Panc1 (cell line): ENCODE data around the gene BNIP3. TPM values are rescaled to one million over a fixed set of nuclear protein-coding genes. Genes with fewer than 3 reads are reported as not detected.

Experiments
- ATAC-seq: fragments of 200-7000 bp; cut with Tn5 transposase; 2 replicates; pipeline ENCODE4 v1.9.1; 2020; ENCODE audit warnings: mild to moderate bottlenecking, moderate library complexity
- BruUV-seq: library from RNA; stranded (reverse); fragments of 400-500 nt; replicated peaks from 2 replicates; lab custom pipeline; 2021; lab: Mats Ljungman, UMichigan
- CTCF ChIA-PET: fragments of 300-600 bp; sonication (Branson Sonifier 250); formaldehyde crosslinking; loops from one replicate; lab custom pipeline; 2022; ENCODE audit warnings: antibody characterized with exemption; lab: Charles Lee
- POLR2A ChIA-PET: fragments of 300-600 bp; sonication (Branson Sonifier 250); formaldehyde crosslinking; loops from one replicate; lab custom pipeline; 2022; ENCODE audit warnings: antibody characterized with exemption; lab: Charles Lee
- DNase-seq: peaks from one replicate; pipeline ENCODE4 v3.0.0-alpha.2; 2010; ENCODE audit warnings: low read depth, low spot score
- H3K27ac ChIP-seq: 2 replicates; pipeline ENCODE4 v1.5.1; 2011; ENCODE audit warnings: mild to moderate bottlenecking, low read length, inconsistent platforms
- H3K27me3 ChIP-seq: fragments of 200-500 bp; sonication (Bioruptor generic); 2 replicates; pipeline ENCODE4 v1.6.0; 2014; ENCODE audit warnings: low read length, inconsistent platforms; ENCODE audit not compliant: control insufficient read depth, insufficient read depth
- H3K36me3 ChIP-seq: fragments of 200-500 bp; sonication (Bioruptor generic); 2 replicates; pipeline ENCODE4 v1.5.1; 2014; ENCODE audit warnings: inconsistent platforms, mild to moderate bottlenecking, low read length, moderate library complexity; ENCODE audit not compliant: control insufficient read depth, insufficient read depth
- H3K4me1 ChIP-seq: 2 replicates; pipeline ENCODE4 v1.5.1; 2011; ENCODE audit warnings: inconsistent platforms, mild to moderate bottlenecking, low read length, moderate library complexity; ENCODE audit not compliant: control insufficient read depth, insufficient read depth
- H3K4me3 ChIP-seq, 2 experiments: 2 replicates each; pipeline ENCODE4 v1.5.1; 2011 to 2012; ENCODE audit warnings: low read depth in 2 of 2, low read length in 2 of 2, mild to moderate bottlenecking in 2 of 2, inconsistent platforms in 1 of 2, moderate library complexity in 1 of 2
- H3K9me3 ChIP-seq: fragments of 200-500 bp; sonication (Bioruptor generic); 2 replicates; pipeline ENCODE4 v1.5.1; 2014; ENCODE audit warnings: low read depth, mild to moderate bottlenecking, inconsistent platforms, low read length, moderate library complexity; ENCODE audit not compliant: control insufficient read depth, insufficient read depth
- CTCF ChIP-seq: fragments of 450-650 bp; IDR thresholded peaks from 2 replicates; pipeline ENCODE4 v1.5.1; 2017; ENCODE audit warnings: mild to moderate bottlenecking
- POLR2AphosphoS5 ChIP-seq: IDR thresholded peaks from 2 replicates; pipeline ENCODE4 v1.6.1; 2012; ENCODE audit warnings: mild to moderate bottlenecking, low read depth, low read length, moderate library complexity
- REST ChIP-seq, 2 experiments: IDR thresholded peaks; 2 replicates each; pipeline ENCODE4 v1.6.1; 2011 to 2012; ENCODE audit warnings: low read depth in 2 of 2, control low read depth in 1 of 2, low read length in 1 of 2, mild to moderate bottlenecking in 1 of 2, moderate library complexity in 1 of 2; ENCODE audit not compliant: insufficient read depth in 1 of 2
- SIN3A ChIP-seq: IDR thresholded peaks from 2 replicates; pipeline ENCODE4 v1.6.1; 2012; ENCODE audit warnings: low read depth, mild to moderate bottlenecking, low read length, moderate library complexity, borderline replicate concordance; ENCODE audit not compliant: insufficient read depth
- TCF7L2 ChIP-seq: IDR thresholded peaks from 2 replicates; pipeline ENCODE4 v1.6.1; 2011; ENCODE audit warnings: mild to moderate bottlenecking, low read depth, low read length, inconsistent platforms
- in situ Hi-C: cut with HindIII; loops from 2 replicates; pipeline ENCODE4 v1.10.0; 2016; ENCODE audit warnings: low sequenced_read_pairs, low pct_unique_long_range_greater_than_20kb
- intact Hi-C: fragments of 100-400 bp; cut with micrococcal nuclease; formaldehyde crosslinking; loops from one replicate; pipeline ENCODE4 v1.10.0; 2022; ENCODE audit not compliant: unreplicated experiment
- total RNA-seq: library from RNA; stranded (reverse); gene quantifications from one replicate; pipeline ENCODE4 v1.2.1, GENCODE V29; 2021; ENCODE audit not compliant: unreplicated experiment

BNIP3 gene
- total RNA-seq, 1 experiment from 2014 or later, result 67.8 TPM

GRCh38 chr10:131998845-131999681 lies 17.3 kb upstream of the BNIP3 start:
- CTCF ChIA-PET, result no interaction called here
- in situ Hi-C loops (no loop called here), intact Hi-C loops (no loop called here)
- no peaks in the 10 kb centered on the region for H3K9me3 ChIP-seq
- H3K27ac ChIP-seq, result no peak overlapping the region
- H3K4me3 ChIP-seq, result no peak overlapping the region
- no TSS peak for BruUV-seq
- TF ChIP-seq POLR2AphosphoS5, result no peak
- TF ChIP-seq REST (IDR thresholded peaks at IDR 0.05; ENCODE audit: insufficient read depth in 1 of 2, low read depth in 2 of 2, low read length in 1 of 2), result no peak
- TF ChIP-seq CTCF, result no peak
- TF ChIP-seq SIN3A, result no peak
- TF ChIP-seq TCF7L2, result no peak
- H3K36me3 ChIP-seq, result no peaks in the 10 kb centered on the region
- H3K27me3 ChIP-seq, result no peaks in the 10 kb centered on the region
- POLR2A ChIA-PET, result no interaction called here
- no peak for ATAC-seq
- DNase-seq, result no peak
- peaks cover 5% of the 10 kb centered on the region; the same call in 1 of the 2 replicates for H3K4me1 ChIP-seq

GRCh38 chr10:131998050-131998844 lies 16.5 kb upstream of the BNIP3 start:
- intact Hi-C loops, result no loop called here
- Histone ChIP-seq H3K4me1 (peaks cover 5% of the 10 kb centered on the region; the same call in 1 of the 2 replicates), H3K4me3 (no peak overlapping the region), H3K36me3 (no peaks in the 10 kb centered on the region), H3K27ac (peak overlapping the region; percentile 14; the same call in 1 of the 2 replicates), H3K9me3 (no peaks in the 10 kb centered on the region), H3K27me3 (no peaks in the 10 kb centered on the region)
- ChIA-PET CTCF (interaction anchor here (0.6 to 0.7 kb wide), 2 partner anchors 14 to 32 kb away, joined by 4 to 8 read pairs; no protein-coding TSS in a partner anchor), POLR2A (interaction anchor here (0.6 kb wide), 1 partner anchor 150 kb away, joined by 3 read pairs; no protein-coding TSS in a partner anchor)
- DNase-seq (no peak), ATAC-seq (no peak)
- no TSS peak for BruUV-seq
- TF ChIP-seq SIN3A (no peak), POLR2AphosphoS5 (no peak), CTCF (no peak), TCF7L2 (no peak), REST (IDR thresholded peaks at IDR 0.05; ENCODE audit: insufficient read depth in 1 of 2, low read depth in 2 of 2, low read length in 1 of 2) (no peak)
- in situ Hi-C loops, result no loop called here
